ENCODE results near the gene ANKZF1.
"Not testable (repeated sequence)": the region's sequence is repeated elsewhere in the genome, so short reads cannot be mapped to it uniquely, and the experiment has no call there.

ANKZF1 gene

DNA sequence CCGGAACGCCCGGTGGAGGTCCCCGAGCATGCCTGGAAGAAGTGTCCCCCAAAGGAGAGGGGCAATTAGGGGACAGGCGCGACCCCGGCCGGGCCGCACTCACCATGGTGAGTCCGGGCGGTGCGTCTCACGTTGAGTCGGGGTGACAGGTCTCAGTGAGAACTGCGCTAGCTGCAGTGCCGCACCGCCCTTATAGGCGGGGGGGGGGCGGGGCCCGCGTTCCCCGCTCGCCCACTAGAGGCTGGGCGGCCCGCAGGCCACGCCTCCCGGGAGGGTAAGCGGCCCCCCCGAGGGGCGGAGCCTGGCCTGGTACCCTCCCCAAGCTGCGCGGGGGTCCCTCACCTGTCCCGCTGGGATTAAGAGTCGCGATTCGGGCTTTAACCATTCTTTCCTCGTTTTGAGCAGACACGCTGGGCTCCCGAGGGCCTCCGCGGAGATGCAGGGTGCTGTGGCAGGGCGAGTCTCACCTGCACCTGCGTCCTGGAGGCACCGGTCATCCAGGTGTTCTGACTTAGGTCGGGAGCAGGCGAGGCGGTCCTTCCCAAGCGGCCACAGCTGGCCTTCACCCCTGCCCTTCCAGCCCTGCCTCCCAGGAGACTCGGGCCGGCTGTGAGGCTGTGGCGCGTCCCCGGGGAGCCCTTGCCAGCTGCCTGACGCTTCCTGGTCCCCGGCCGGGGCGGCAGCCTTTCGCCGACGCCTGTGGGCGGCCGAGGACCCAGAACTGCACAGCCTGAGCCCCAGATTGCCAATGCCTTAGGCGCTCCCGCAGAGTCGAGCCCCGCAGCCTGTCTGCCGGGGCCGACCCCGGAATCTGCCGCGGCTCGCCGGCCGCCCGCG lies 24.4 kb downstream of the ANKZF1 start, which contains the start of gene TUBA4A:
TSS of gene TUBA4A (minus strand) at position 166 of the 837 bp plus-strand sequence. CDS start at position 106, 60 bp downstream.
- DNase-seq (ENCODE audit: low read depth in 2 of 2): peak; percentile 85 to 86

GRCh38 chr2:219254590-219255201 lies 25.1 kb downstream of the ANKZF1 start:
- no peak for DNase-seq (ENCODE audit: low read depth in 2 of 2)

DNA sequence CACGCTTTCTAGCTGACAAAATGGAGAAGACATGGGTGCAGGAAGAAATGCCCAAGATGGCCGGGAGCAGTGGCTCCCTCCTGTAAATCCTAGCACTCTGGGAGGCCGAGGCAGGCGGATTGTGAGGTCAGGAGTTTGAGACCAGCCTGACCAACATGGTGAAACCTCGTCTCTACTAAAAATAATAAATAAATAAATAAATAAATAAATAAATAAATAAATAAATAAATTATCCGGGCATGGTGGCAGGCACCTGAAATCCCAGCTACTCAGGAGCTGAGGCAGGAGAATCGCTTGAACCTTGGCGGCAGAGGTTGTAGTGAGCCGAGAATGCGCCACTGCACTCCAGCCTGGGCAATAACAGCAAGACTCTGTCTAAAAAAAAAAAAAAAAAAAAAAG lies 29.3 kb downstream of the ANKZF1 start:
- not testable (repeated sequence) for DNase-seq (ENCODE audit: low read depth in 2 of 2)

- DNase-seq (ENCODE audit: low read depth in 2 of 2): no peak
Observed at GRCh38 chr2:219261024-219261855, 31.6 kb downstream of the ANKZF1 start.

DNA sequence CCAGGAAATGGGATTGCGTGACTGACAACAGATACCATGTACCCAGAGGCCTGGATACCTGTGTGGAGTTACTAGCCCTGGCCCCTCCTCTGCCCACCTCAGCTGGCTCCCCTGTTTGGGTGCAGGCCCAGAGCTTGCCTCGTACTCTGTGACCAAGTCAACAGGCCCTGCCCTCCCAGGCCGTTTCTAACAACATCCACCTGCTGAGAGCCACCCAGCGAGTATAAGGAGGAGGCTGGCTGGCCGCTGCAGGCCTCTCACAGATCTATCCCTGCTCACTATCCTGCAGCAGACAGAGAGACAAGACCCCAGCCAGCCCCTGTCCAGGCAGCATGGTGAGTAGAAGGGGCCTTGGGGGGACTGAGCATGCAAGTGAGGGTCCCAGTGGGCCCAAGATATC lies 36.6 kb downstream of the ANKZF1 start:
- no peak for DNase-seq (ENCODE audit: low read depth in 2 of 2)

GRCh38 chr2:219266886-219267285 lies 37.3 kb downstream of the ANKZF1 start:
- no peak for DNase-seq (ENCODE audit: low read depth in 2 of 2)

DNA sequence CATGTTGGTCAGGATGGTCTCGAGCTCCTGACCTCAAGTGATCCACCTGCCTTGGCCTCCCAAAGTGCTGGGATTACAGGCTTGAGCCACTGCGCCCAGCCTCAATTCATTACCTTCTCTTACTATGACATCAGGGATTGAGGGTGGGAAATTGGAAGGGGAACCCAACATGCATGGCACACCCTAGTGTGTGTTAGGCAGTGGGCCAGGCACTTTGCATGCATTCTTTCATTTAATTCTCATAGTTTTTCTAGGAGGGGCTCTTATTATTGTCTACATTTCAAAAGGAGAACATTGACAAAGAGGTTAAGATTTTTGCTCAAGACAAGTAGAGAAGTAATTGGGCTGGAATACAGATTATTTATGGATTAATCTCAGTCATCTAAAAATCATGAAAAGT lies 38.7 kb downstream of the ANKZF1 start:
- no peak for DNase-seq (ENCODE audit: low read depth in 2 of 2)

DNA sequence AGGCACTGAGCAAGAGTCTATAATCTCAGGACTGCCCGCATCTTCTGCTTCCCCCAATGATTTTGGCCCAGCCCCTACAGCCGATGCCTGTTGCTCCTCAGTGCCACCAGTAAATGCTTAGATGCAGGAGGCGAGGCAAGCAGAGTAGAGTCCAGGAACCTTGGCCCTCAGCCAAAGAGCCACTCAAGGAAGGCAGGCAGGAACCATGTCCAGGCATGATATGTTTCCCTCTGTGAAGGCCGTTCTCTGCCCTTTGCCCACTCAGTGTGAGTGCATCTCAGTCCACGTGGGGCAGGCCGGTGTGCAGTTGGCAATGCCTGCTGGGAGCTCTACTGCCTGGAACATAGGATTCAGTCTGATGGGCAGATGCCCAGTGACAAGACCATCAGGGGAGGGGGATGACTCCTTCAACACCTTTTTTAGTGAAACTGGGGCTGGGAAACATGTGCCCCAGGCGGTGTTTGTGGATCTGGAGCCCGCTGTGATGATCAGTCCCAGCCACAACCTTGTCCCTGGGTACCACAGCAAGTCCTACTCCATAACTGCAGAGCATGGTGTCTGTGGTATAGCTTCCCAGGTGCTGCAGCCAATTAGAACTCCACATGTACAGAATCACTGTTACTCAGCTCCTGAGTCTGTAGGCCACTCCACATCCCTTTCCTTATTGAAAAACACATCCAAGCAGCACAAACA lies 39.9 kb downstream of the ANKZF1 start:
- DNase-seq (ENCODE audit: low read depth in 2 of 2): no peak

GRCh38 chr2:219270055-219270372 lies 40.4 kb downstream of the ANKZF1 start:
- DNase-seq (ENCODE audit: low read depth in 2 of 2): no peak

GRCh38 chr2:219271021-219271420 lies 41.4 kb downstream of the ANKZF1 start:
- no peak for DNase-seq (ENCODE audit: low read depth in 2 of 2)

GRCh38 chr2:219272356-219272755 lies 42.8 kb downstream of the ANKZF1 start:
- DNase-seq (ENCODE audit: low read depth in 2 of 2): no peak

DNA sequence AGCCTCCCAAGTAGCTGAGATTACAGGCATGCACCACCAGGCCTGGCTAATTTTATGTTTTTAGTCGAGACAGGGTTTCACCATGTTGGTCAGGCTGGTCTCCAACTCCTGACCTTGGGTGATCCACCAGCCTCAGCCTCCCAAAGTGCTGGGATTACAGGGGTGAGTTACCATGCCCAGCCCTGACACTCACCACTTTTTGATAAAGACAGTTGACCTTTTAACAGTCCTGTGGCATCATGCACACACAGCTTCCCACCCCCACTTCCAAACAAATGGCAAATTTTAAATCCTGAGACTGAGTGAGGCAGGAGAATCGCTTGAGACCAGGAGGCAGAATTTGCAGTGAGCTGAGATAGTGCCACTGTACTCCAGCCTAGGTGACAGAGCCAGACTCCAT lies 43.4 kb downstream of the ANKZF1 start:
- no peak for DNase-seq (ENCODE audit: low read depth in 2 of 2)

DNA sequence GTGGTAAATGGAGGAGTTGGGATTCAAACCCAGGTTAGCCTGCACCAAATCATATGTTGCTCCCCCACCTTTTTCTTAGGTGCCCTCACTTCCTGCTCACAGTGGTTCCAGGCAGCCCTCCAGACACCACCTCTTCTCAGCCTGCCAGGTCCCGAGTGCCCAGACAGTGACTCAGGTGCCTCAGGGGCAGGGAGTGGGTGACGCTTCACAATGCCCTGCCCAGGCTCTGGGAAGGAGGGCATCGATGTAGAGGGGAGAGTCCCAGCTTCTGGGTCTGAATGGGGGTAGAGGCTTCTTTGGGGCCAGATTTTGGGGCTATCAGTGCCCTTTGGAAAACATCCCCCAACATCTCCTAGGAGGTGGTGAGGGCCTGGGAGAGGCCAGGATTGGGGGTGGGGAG lies 44.3 kb downstream of the ANKZF1 start:
- DNase-seq (ENCODE audit: low read depth in 2 of 2): no peak

DNA sequence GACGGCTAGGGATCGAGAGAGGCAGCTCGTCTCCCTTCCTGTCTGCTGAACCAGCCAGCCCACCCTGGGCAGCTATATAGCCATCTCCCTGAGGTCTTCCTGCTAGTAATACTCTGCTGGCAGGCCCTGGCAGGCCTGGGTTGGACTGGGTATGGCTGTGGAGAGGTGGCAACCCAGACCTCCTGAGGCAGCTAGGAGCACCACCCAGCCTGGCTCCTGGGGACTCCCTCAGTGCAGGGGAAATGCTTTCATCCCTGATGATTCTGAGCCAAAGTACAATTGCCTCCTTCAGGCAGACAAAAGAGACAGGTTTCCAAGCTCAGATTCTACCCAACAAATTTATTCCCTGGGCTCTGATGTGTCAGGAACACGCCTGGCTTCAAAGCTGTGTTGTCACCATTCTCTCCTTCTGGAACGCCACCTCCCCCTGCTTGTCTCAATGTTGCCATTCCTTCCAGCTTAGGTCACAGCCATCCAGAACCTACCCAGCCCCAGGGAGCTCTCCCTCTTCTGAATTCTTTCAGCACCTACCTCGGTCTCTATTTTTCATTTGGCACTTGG lies 44.8 kb downstream of the ANKZF1 start:
- DNase-seq (ENCODE audit: low read depth in 2 of 2): no peak

- DNase-seq (ENCODE audit: low read depth in 2 of 2): peak; percentile 39 to 68
Observed at GRCh38 chr2:219277703-219278654, 48.4 kb downstream of the ANKZF1 start.

GRCh38 chr2:219278655-219279150 lies 49.1 kb downstream of the ANKZF1 start:
- DNase-seq (ENCODE audit: low read depth in 2 of 2): no peak

DNA sequence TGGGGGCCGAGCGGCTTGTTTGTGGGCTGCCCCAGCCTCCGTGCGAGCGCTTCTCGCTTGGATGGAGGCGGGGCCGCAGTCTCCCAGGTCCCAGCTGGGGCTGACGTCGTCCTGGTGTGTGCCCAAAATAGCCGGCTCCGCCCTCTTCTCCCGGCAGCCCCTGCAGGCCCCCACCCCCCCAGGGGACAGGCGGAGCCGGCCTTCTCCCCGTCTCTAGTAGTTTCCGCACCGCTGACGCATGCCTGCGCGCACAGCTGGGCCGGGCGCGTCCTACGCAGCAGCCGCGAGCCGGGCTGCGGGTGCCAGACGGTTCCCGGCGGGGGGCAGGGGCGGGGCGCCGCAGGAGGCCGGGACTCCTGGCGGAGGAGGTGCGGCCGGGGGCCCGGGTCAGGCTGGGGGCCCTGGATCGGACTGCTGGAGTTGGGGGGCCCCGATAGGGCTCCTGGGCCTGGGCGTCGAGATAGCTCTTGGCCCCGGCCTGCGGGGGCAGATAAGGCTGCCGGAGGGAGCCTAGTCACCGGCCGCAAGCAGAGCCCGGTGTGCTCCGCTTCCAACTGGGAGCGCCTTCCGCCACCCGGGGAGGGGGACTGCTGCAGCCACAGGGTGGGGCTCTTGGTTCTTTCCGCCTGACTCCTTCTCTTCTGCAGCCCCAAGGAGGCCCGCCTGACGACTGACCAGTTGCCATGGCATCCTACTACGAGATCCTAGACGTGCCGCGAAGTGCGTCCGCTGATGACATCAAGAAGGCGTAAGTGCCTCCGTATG lies 49.7 kb downstream of the ANKZF1 start, which contains the start of gene DNAJB2:
TSS of gene DNAJB2 (plus strand) at position 216 of the 765 bp plus-strand sequence. CDS start at position 684, 468 bp downstream.
- DNase-seq (ENCODE audit: low read depth in 2 of 2): peak; percentile 99 to 100

DNA sequence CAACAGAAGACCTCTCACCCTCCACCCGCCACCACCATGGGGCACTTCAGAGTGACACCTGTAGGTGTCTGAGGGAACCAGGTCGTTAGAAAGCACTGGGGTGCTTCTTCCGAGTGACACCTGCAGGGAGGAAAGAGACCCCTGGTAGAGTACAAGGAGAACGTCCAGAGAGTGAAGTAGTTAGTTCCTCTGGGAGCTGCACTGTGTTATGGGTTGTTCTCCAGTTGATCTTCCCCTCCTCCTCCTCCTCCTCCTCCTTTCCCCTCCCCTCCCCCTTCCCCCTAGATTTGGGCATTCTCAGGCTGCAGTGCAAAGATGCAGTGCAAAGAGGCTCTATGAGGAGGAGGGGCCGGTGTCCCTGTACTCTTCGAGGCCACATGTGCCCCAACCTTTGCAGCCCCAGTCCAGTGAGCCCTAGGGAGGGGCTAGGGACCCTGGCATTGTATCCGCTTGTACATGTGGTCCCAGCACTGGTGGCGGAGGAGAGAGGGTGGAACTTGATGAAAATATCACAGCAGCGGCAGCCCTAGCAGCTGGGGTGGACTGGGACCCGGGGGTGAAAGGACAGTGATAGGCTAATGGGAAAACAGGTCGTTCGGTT lies 50.4 kb downstream of the ANKZF1 start:
- DNase-seq (ENCODE audit: low read depth in 2 of 2): no peak

DNA sequence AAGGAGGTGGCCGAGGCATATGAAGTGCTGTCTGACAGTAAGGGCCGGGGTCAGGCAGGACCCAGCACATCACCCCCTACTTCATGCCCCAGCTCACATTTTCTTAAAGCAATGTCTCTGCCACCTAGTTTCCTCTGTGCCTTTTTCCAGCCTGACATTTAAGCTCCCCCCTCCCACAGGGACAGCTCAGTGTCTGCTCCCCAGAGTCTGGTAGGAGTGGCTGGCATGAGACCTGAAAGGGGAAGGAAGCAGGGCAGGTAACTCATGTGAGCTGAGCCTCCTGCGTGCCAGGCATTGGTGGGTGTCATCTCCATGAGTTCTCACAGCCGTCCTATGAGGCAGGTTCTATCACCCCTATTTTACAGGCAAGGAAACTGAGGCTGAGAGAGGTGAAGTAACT lies 51.0 kb downstream of the ANKZF1 start:
- no peak for DNase-seq (ENCODE audit: low read depth in 2 of 2)

All from stimulated activated CD8-positive, alpha-beta memory T cell treated with anti-CD3 and anti-CD28 coated beads, Interleukin-2, amount 100 ng/mL, for 48 hours (primary cell).